Esophagus squamous epithelium (tissue), 5 donors: ENCODE results near the gene PRKCE. TPM values are rescaled to one million over a fixed set of nuclear protein-coding genes. Genes with fewer than 3 reads are reported as not detected.

Experiments
- DNase-seq: peaks from one replicate; lab custom pipeline; 2025; lab: John Stamatoyannopoulos, UW
- H3K27ac ChIP-seq, 4 donors: fragments of 200-600 bp; sonication (generic); one replicate each; pipeline ENCODE4 v1.5.1; 2016 to 2019; ENCODE audit warnings: mild to moderate bottlenecking in 1 of 4
- H3K27me3 ChIP-seq, 4 donors: fragments of 200-600 bp; sonication (generic); 1 replicate in 3 of 4; 2 replicates in 1 of 4; pipeline versions ENCODE4 v1.5.1 to v1.6.0; 2017 to 2021; ENCODE audit warnings: antibody characterized with exemption in 1 of 4
- H3K36me3 ChIP-seq, 3 donors: fragments of 200-600 bp; sonication (generic); one replicate each; pipeline ENCODE4 v1.5.1; 2016 to 2019
- H3K4me1 ChIP-seq, 3 donors: fragments of 200-600 bp; sonication (generic); one replicate each; pipeline ENCODE4 v1.5.1; 2017 to 2019
- H3K4me3 ChIP-seq, 4 donors: fragments of 200-600 bp; sonication (generic); 1 replicate in 3 of 4; 2 replicates in 1 of 4; pipeline ENCODE4 v1.5.1; 2016 to 2019; ENCODE audit warnings: mild to moderate bottlenecking in 2 of 4, moderate library complexity in 1 of 4
- H3K9me3 ChIP-seq, 3 donors: fragments of 200-600 bp; sonication (generic); one replicate each; pipeline ENCODE4 v1.5.1; 2016 to 2019
- CTCF ChIP-seq, 6 experiments: fragments of 450-650 bp in 4 of 6; fragments of 200-600 bp in 2 of 6; sonication (generic) in 2 of 6; IDR thresholded peaks; one replicate each; pipeline ENCODE4 v1.5.1; 2016 to 2019; ENCODE audit warnings: antibody characterized with exemption in 6 of 6, mild to moderate bottlenecking in 4 of 6, moderate library complexity in 4 of 6
- POLR2A ChIP-seq, 4 donors: fragments of 450-650 bp; IDR thresholded peaks; one replicate each; pipeline ENCODE4 v1.6.1; 2017; ENCODE audit warnings: antibody characterized with exemption in 4 of 4, mild to moderate bottlenecking in 4 of 4, moderate library complexity in 3 of 4
- WGBS, 2 donors: methylation state at CpG; one replicate each; pipeline ENCODE4 v1.1.5; 2018; 5-methylcytosine and 5-hydroxymethylcytosine counted together
- intact Hi-C: fragments of 100-400 bp; cut with DNase I; formaldehyde crosslinking; loops from one replicate; pipeline ENCODE4 v1.15.0; 2022
- total RNA-seq, 4 donors: library from RNA; depleted of rRNA; stranded (reverse); fragments of >200 nt; gene quantifications; one replicate each; pipeline ENCODE4 v1.1.0, GENCODE V29; 2016
- donor health status: DM: yes; HTN: yes; CAD: no.

Gene PRKCE
- total RNA-seq, 4 donors from 2014 or later, result 6.5 to 13.7 (median 9.9) TPM

GRCh38 chr2:46164529-46165301 lies 513.2 kb downstream of the PRKCE start:
- peak overlapping the region; percentile 44 to 78 (median 62) for H3K27ac ChIP-seq
- TF ChIP-seq POLR2A (IDR thresholded peaks at IDR 0.05) (no peak), CTCF (IDR thresholded peaks at IDR 0.05) (no peak)
- H3K36me3 ChIP-seq, result peaks cover 0 to 16% (median 0%) of the 10 kb centered on the region in 3 donors
- no peaks in the 10 kb centered on the region for H3K27me3 ChIP-seq
- 20 to 33% methylated on average over 6 to 7 of the region's 10 CpGs for WGBS, 2 donors
- intact Hi-C loops, result no loop called here
- DNase-seq, result no peak
- peak overlapping the region in 1 of 4 donors; percentile 2 for H3K4me3 ChIP-seq
- H3K4me1 ChIP-seq, result peaks cover 12 to 61% (median 28%) of the 10 kb centered on the region in 3 donors
- H3K9me3 ChIP-seq, result no peaks in the 10 kb centered on the region

GRCh38 chr2:46165916-46166315 lies 514.4 kb downstream of the PRKCE start:
- no peak for TF ChIP-seq POLR2A (IDR thresholded peaks at IDR 0.05)
- no peak for TF ChIP-seq CTCF (IDR thresholded peaks at IDR 0.05)
- 97 to 99% methylated on average over 3 to 6 of the region's 9 CpGs for whole genome bisulfite sequencing, 2 donors
- intact Hi-C loops, result no loop called here

DNA sequence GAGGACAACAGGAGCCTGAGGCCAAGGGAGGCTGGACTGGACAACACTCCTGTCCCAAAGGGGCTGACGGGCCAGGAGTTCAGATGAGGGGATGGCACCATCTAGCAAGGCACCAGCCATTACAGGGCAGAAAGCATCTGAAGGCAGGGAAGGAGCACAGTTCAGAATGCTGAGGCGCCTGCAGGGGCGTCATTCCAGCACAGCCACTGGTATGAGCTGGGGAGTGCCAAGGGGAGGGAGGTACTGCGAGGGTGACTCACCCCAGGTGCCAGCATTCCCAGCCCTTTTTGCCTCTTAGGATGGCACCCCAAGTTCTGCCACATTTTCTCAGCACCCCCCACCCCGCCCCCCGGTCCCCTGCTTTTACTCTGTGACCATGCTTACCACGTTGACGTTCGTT lies 515.9 kb downstream of the PRKCE start:
- DNase-seq, result no peak
- Histone ChIP-seq H3K27ac (no peak overlapping the region), H3K27me3 (no peaks in the 10 kb centered on the region), H3K9me3 (no peaks in the 10 kb centered on the region), H3K36me3 (no peaks in the 10 kb centered on the region), H3K4me3 (no peak overlapping the region), H3K4me1 (peaks cover 30 to 75% (median 46%) of the 10 kb centered on the region in 3 donors)
- 74 to 84% methylated on average over 9 of the region's 9 CpGs for WGBS, 2 donors
- intact Hi-C loops, result no loop called here
- TF ChIP-seq CTCF (IDR thresholded peaks at IDR 0.05) (no peak), POLR2A (IDR thresholded peaks at IDR 0.05) (no peak)

More at GRCh38 chr2:46165916-46166315, 514.4 kb downstream of the PRKCE start:
- Histone ChIP-seq H3K36me3 (peaks cover 0 to 4% (median 0%) of the 10 kb centered on the region in 3 donors), H3K27ac (peak overlapping the region in 2 of 4 donors; percentile 57 to 78), H3K4me3 (no peak overlapping the region), H3K9me3 (no peaks in the 10 kb centered on the region), H3K4me1 (peaks cover 18 to 71% (median 33%) of the 10 kb centered on the region in 3 donors), H3K27me3 (no peaks in the 10 kb centered on the region)
- no peak for DNase-seq

GRCh38 chr2:46167924-46168323 lies 516.4 kb downstream of the PRKCE start:
- no peak for TF ChIP-seq CTCF (IDR thresholded peaks at IDR 0.05)
- TF ChIP-seq POLR2A (IDR thresholded peaks at IDR 0.05), result no peak
- H3K9me3 ChIP-seq, result no peaks in the 10 kb centered on the region
- H3K27me3 ChIP-seq, result no peaks in the 10 kb centered on the region

GRCh38 chr2:46169467-46169866 lies 518.0 kb downstream of the PRKCE start:
- Histone ChIP-seq H3K4me1 (peaks cover 21 to 65% (median 38%) of the 10 kb centered on the region in 3 donors), H3K9me3 (no peaks in the 10 kb centered on the region), H3K27me3 (no peaks in the 10 kb centered on the region), H3K4me3 (no peak overlapping the region), H3K36me3 (no peaks in the 10 kb centered on the region), H3K27ac (peak overlapping the region in 1 of 4 donors; percentile 17)
- 89% methylated on average over 5 to 6 of the region's 6 CpGs for WGBS, 2 donors
- intact Hi-C loops, result no loop called here
- TF ChIP-seq CTCF (IDR thresholded peaks at IDR 0.05), result no peak
- no peak for TF ChIP-seq POLR2A (IDR thresholded peaks at IDR 0.05)
- no peak for DNase-seq

More at GRCh38 chr2:46167924-46168323, 516.4 kb downstream of the PRKCE start:
- Histone ChIP-seq H3K4me1 (peaks cover 30 to 76% (median 46%) of the 10 kb centered on the region in 3 donors), H3K27ac (no peak overlapping the region), H3K36me3 (no peaks in the 10 kb centered on the region), H3K4me3 (no peak overlapping the region)
- intact Hi-C loops, result no loop called here
- WGBS, 2 donors, result 80 to 81% methylated on average over 3 of the region's 3 CpGs
- no peak for DNase-seq
